ENCODE measurements around the gene NHSL2. TPM values are rescaled to one million over a fixed set of nuclear protein-coding genes. Genes with fewer than 3 reads are reported as not detected.
"Not testable (repeated sequence)": the region's sequence is repeated elsewhere in the genome, so short reads cannot be mapped to it uniquely, and the experiment has no call there.

NHSL2 gene
- total RNA-seq, 1 donor from 2014 or later = 5.7 TPM

DNA sequence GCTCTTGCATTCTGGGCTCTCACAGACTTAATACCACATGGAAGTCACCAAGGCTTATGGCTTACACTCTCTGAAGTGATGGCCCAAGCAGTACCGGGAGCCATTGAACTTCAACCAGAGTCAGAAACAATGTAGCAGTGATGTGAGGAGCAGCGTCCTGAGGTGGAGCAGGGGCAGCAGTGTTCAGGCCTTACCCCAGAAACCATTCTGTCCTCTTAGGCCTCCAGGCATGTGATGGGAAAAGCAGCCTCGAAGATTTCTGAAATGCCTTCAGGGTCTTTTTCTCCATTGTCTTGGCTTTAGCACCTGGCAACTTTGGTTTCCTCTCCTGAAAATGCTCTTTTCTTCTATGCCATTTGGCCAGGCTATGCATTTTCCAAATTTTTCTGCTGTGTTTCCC lies 248.1 kb downstream of the NHSL2 start:
- no peak for ATAC-seq

DNA sequence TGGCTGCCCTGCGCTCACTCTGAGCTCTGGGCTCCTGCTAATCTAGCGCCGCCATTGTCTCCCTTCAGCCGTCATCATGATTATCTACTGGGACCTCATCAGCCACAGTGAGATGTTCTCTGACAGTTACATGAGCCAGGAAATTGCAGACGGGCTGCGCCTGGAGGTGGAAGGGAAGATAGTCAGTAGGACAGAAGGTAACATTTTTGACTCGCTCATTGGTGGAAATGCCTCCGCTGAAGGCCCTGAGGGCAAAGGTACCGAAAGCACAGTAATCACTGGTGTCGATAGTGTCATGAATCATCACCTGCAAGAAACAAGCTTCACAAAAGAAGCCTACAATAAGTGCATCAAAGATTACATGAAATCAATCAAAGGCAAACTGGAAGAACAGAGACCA lies 249.1 kb downstream of the NHSL2 start:
- intact Hi-C loops (cut with DNase I) = no loop called here
- DNase-seq (ENCODE audit: missing footprints) (no peak), ATAC-seq (no peak)

More for the DNA sequence above, 248.1 kb downstream of the NHSL2 start:
- intact Hi-C loops (cut with DNase I) = no loop called here
- no peak for DNase-seq (ENCODE audit: missing footprints)

DNA sequence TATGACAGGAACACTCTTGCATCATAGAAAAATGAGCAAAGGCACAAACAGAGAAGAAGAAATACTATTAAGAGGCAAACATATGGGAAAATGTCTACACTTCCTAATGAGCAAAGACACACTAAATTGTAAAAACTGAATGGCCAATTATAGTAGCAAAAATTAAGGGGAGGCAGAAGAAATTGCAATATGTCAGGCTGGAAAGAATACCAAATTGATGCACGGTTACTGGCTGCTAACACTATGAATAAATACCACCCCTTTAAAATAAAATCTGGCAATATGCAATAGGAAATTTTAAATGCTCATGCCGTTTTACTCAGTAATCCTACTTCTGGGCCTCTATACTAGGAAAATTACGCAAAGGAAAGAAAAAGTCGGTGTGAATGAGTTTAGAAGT lies 254.9 kb downstream of the NHSL2 start:
- intact Hi-C loops (cut with DNase I) = no loop called here
- no peak for ATAC-seq
- DNase-seq (ENCODE audit: missing footprints) = no peak

DNA sequence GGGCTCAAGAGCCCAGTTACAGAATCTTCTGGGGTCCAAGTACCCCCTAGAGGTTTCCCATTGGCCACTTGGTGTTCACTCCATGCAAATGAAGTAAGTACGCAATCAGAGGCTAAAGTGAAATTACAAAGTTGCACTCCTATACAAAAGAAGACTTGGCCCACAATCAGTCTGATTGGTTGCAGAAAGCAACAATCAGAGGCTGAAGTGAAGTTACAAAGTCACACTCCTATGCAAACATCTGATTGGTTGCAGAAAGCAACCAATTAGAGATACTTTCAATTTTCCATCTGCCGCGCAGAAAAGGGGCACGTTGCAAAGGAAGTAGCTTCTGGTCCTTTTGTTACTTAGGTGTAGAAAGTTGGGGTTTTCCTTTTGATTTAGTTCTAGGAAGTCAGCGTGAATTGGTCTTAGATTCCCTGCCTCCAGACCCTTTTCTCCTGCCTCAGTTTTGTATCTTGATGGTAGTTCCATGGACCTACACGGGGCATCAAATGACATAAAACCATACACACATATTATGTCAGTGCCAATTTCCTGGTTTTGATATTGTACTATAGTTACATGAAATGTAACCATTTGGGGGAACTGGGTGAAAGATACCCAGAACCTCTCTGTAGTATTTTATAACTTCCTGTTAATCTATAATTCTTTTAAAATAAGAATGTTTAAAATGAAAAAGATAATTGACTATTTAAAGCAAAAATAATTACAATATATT lies 258.5 kb downstream of the NHSL2 start:
- intact Hi-C loops (cut with DNase I) = no loop called here
- DNase-seq (ENCODE audit: missing footprints) (no peak), ATAC-seq (no peak)

DNA sequence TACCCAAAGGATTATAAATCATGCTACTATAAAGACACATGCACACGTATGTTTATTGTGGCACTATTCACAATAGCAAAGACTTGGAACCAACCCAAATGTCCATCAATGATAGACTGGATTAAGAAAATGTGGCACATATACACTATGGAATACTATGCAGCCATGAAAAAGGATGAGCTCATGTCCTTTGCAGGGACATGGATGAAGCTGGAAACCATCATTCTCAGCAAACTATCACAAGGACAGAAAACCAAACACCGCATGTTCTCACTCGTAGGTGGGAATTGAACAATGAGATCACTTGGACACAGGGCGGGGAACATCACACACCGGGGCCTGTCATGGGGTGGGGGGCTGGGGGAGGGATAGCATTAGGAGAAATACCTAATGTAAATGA lies 265.6 kb downstream of the NHSL2 start:
- ATAC-seq; intact Hi-C loops (cut with DNase I); DNase-seq (ENCODE audit: missing footprints): not testable (repeated sequence)

DNA sequence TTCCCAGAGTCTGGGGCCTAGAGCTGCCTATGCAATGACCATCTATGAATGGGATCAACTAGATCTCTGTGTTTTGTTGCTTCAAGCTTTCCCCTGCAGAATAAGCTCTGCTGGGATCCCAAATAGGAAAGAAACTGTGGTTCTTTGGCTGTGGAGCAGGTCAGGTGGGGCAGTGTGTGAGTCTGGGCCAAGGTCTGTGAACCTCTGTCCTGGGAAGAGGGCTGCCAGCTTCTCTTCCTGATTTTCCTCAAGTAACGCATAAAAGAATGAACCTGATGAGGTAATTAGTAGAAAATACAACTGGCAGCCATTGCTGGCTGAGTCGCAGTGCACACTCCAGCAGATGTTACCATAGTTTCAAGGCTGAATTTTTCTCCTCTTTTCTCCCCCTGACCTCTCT lies 266.3 kb downstream of the NHSL2 start:
- ATAC-seq (no peak), DNase-seq (ENCODE audit: missing footprints) (no peak)
- intact Hi-C loops (cut with DNase I) = no loop called here

DNA sequence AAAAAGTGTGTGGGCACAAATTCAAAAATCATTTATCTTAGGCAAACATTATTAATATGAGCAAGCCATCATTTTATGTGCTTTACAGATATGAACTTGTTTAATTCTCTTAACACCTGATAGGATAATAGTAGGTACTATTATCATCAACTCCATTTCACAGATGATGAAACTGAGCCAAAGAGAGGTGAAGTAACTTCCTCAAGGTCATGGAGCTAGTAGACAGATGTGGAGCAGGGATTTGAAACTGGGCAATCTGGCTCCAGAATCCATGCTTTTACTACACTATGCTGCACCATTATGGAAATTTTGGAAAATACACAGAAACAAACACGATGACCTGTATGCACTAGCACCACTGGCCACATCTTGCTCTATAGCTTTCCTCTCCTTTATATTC lies 269.9 kb downstream of the NHSL2 start:
- intact Hi-C loops (cut with DNase I) = loop anchor here (5.0 kb wide), 1 partner anchor 163 kb away; no protein-coding TSS in a partner anchor

DNA sequence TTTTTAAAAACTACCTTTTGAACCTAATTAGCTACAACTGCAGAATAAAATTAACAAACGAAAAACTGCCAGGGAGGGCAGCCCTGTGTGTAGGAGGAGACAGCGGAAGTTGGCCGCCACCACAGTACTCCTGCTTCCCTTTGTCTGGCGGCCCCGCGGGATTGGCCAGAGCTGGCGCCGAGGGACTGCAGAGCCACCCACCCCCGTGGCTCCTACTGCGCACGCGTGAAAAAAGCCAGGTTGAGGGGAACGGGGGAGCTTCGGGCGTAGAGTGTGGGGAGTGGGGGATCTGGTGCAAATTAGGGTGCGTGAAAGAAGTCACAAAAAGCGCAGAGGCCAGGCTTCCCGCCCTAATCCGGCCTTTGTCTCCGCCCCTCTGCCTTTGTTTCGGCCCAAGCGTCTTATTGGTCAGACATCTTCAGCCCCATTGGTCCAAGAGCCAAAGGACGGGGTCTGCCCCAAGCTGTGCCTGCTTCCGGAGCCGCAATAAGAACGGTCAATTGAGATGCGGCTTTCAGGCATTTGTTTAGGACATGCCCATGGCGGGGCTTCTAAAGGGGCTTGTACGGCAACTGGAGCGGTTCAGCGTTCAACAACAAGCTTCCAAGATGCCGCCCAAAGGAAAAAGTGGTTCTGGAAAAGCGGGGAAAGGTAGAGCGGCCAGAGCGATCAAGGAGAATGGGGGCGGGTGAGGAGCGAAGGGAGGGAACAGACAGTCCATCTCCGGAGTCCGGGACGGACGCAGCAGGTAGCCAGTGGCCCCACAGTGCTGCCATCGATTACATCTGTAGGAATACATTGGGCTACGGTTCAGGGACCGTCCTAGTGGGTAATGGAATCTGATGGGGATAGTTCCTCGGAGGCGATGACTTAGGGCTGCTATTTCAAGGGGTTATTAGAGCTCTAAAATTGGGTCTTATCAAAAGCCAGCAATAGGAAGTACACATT lies 270.8 kb downstream of the NHSL2 start, which contains the start of gene PIN4:
Gene PIN4 (plus strand): TSS at position 580 of the 948 bp plus-strand sequence. CDS start 29 bp downstream, at position 609.
- peak; percentile 92 for DNase-seq (ENCODE audit: missing footprints)
- peak; percentile 99 for ATAC-seq
- intact Hi-C loops (cut with DNase I) = loop anchor here (5.0 kb wide), 1 partner anchor 164 kb away; no protein-coding TSS in a partner anchor

More for the DNA sequence above, 269.9 kb downstream of the NHSL2 start:
- ATAC-seq (no peak), DNase-seq (ENCODE audit: missing footprints) (no peak)

DNA sequence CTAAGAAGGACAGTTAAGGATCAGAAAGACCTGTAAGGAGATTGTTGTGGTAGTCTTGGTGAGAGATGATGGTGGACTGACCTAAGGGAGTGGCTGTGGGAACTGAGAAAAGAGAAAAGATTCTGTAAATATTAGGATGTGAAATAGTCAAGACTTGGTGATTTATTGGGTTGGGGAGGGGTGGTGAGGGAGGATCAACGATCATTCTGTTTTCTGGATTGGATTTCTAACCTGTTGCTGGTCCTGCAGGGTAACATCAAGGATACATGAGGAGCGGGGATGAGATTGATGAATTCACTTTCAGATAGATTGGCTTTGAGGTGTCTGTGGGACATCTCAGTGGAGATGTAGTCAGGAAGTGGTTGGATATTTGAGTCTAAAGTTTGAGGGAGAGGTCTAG lies 272.3 kb downstream of the NHSL2 start:
- intact Hi-C loops (cut with DNase I) = loop anchor here (5.0 kb wide), 1 partner anchor 166 kb away; no protein-coding TSS in a partner anchor
- DNase-seq (ENCODE audit: missing footprints) (no peak), ATAC-seq (no peak)

DNA sequence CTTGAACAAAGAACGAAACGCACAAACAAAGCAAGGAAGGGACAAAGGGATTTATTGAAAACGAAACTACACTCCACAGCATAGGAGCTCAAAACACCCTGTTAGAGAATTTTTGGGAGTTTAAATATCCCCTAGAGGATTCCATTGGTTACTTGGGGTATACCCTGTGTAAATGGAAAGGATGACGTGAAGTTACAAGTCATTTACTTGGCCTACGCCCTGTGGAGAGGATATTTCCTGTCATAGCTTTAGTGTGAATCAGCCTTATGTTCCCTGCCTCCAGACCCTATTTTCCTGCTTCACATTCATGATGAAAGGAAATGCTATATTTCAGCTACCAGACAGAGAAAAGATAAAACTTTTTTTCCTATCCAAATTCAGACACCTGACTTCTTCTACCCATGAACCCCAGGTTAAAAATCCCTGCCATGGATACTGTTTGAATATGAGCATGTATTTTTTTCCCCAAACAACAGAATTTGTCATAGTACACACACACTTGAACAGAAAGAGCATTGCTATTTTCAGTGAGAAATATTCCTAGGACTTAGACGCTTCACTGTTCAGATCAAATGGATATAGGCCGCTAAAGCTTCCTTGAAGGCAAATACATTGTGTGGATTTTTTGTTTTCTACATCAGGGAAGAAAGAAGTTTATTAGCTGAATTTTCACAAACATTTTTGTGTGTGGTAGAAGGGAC lies 291.3 kb downstream of the NHSL2 start:
- intact Hi-C loops (cut with DNase I) = no loop called here
- ATAC-seq = no peak
- DNase-seq (ENCODE audit: missing footprints) = no peak

Other genes with a start within 250 kb of the NHSL2 start
- gene CXorf49, start 192.6 kb upstream of the NHSL2 start, total RNA-seq = not detected
- not detected for gene CXorf49B, start 147.5 kb upstream of the NHSL2 start, total RNA-seq
- 2.4 TPM for gene RTL5, start 221.1 kb downstream of the NHSL2 start, total RNA-seq